Activated CD4-positive, alpha-beta T cell treated with anti-CD3 and anti-CD28 coated beads, Interleukin-10, Interleukin-2, amounts not matched to agents 100 ng/mL and 50 ng/mL, durations not matched to agents 16 hours and 8 hours (primary cell): ENCODE results near the gene ZNF564.
"Not testable (repeated sequence)": the region's sequence is repeated elsewhere in the genome, so short reads cannot be mapped to it uniquely, and the experiment has no call there.

Source experiments
- DNase-seq: peaks from one replicate; pipeline ENCODE4 v3.0.0-alpha.2; 2020

ZNF564 gene

GRCh38 chr19:12495002-12495802 lies 56.1 kb downstream of the ZNF564 start:
- peak; percentile 85 for DNase-seq

- DNase-seq: no peak
Measured at GRCh38 chr19:12494260-12494860, 56.9 kb downstream of the ZNF564 start.

GRCh38 chr19:12486265-12486783 lies 65.0 kb downstream of the ZNF564 start:
- not testable (repeated sequence) for DNase-seq

GRCh38 chr19:12485571-12485970 lies 65.7 kb downstream of the ZNF564 start:
- no peak for DNase-seq

- no peak for DNase-seq
Measured at GRCh38 chr19:12485052-12485416, 66.2 kb downstream of the ZNF564 start.

- DNase-seq: peak; percentile 90
Measured at GRCh38 chr19:12484371-12485051, 66.8 kb downstream of the ZNF564 start, which contains the start of gene ZNF709. ZNF709 (minus strand) TSS chr19:12484816; CDS start chr19:12484657, 159 bp downstream.

GRCh38 chr19:12484011-12484370 lies 67.3 kb downstream of the ZNF564 start:
- no peak for DNase-seq

GRCh38 chr19:12482509-12482886 lies 68.8 kb downstream of the ZNF564 start:
- DNase-seq: no peak

- DNase-seq: no peak
Measured at GRCh38 chr19:12481781-12482508, 69.3 kb downstream of the ZNF564 start.

GRCh38 chr19:12478234-12478941 lies 72.9 kb downstream of the ZNF564 start:
- no peak for DNase-seq
